ENCODE data around the gene FIGN. TPM values are rescaled to one million over a fixed set of nuclear protein-coding genes. Genes with fewer than 3 reads are reported as not detected.
A peak's percentile ranks its signal among the peaks of the same experiment; 100 is the strongest.

The FIGN gene
- total RNA-seq, 1 donor from 2014 or later: 12.1 TPM

DNA sequence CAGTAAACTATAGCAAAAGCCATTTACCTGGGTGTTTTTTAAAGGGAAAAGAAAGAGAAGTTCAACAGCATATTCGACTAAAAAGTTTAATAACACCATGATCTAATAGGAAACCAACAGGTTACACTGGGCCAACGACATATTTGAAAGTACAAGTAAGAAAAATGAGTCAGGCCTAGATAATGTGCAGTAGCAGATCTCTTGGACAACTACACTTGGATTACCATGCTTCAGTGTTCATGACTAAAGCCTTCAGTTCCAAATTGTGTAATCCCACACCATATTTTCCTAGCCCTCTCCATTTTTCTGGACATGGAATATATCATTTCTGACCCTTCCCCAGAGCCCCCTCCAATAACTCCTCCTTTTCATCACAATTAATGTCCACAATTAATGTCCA, 39.1 kb upstream of the FIGN start:
- Mint-ChIP-seq H3K36me3 (ENCODE audit: low read depth) (no peaks in the 10 kb centered on the region), H3K27me3 (ENCODE audit: low read depth) (no peaks in the 10 kb centered on the region), H3K4me3 (ENCODE audit: unreplicated experiment) (no peak overlapping the region), H3K9me3 (ENCODE audit: low read depth) (peaks cover 11% of the 10 kb centered on the region), H3K4me1 (ENCODE audit: low read depth) (peaks cover 43% of the 10 kb centered on the region), H3K27ac (ENCODE audit: unreplicated experiment) (peak overlapping the region; percentile 42)
- no peak for DNase-seq (ENCODE audit: low spot score)
- TF ChIP-seq, protein P1, sequence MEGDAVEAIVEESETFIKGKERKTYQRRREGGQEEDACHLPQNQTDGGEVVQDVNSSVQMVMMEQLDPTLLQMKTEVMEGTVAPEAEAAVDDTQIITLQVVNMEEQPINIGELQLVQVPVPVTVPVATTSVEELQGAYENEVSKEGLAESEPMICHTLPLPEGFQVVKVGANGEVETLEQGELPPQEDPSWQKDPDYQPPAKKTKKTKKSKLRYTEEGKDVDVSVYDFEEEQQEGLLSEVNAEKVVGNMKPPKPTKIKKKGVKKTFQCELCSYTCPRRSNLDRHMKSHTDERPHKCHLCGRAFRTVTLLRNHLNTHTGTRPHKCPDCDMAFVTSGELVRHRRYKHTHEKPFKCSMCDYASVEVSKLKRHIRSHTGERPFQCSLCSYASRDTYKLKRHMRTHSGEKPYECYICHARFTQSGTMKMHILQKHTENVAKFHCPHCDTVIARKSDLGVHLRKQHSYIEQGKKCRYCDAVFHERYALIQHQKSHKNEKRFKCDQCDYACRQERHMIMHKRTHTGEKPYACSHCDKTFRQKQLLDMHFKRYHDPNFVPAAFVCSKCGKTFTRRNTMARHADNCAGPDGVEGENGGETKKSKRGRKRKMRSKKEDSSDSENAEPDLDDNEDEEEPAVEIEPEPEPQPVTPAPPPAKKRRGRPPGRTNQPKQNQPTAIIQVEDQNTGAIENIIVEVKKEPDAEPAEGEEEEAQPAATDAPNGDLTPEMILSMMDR (IDR thresholded peaks at IDR 0.05): no peak

DNA sequence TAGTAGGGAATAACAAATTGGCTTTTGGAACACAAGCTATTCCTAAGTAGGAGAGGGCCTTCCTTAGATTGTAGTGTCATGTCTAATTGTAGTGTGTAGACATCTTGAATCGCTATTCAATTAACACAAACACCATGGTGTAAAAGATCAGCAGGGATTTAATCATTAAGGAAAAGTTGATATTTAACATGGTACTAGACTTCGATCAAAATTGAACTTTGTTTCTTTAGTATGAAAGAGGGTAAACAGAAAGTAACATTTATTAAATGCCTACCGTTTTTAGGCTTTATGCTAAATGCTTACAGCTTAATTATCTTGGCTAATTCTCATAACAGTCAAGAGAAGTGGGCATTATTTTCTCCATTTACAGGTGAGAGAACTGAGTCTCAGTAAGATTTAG, 37.5 kb upstream of the FIGN start:
- TF ChIP-seq, protein P1 (IDR thresholded peaks at IDR 0.05): no peak
- Mint-ChIP-seq H3K9me3 (ENCODE audit: low read depth) (peaks cover 8% of the 10 kb centered on the region), H3K27me3 (ENCODE audit: low read depth) (no peaks in the 10 kb centered on the region), H3K4me1 (ENCODE audit: low read depth) (peaks cover 31% of the 10 kb centered on the region), H3K27ac (ENCODE audit: unreplicated experiment) (no peak overlapping the region), H3K4me3 (ENCODE audit: unreplicated experiment) (no peak overlapping the region), H3K36me3 (ENCODE audit: low read depth) (no peaks in the 10 kb centered on the region)
- no peak for DNase-seq (ENCODE audit: low spot score)

DNA sequence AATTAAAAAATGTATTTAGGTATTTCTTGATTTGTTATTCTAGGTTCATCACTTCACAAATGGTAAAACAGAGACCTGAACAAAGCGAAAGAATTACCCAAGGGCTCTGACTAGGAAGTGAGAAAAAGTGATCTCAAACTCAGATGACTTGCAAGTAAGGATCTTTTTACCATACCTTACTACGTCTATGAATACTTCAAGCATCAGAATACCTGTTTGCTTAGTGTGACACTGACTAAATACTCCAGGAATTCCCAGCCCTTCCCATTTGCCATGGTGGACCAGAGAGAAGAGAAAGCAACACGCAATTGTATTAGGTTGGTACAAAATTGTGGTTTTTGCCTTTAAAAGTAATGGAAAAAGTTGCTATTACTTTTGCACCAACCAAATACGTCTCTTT, 35.8 kb upstream of the FIGN start:
- peaks cover 26% of the 10 kb centered on the region for H3K4me1 Mint-ChIP-seq (ENCODE audit: low read depth)
- no peak overlapping the region for H3K4me3 Mint-ChIP-seq (ENCODE audit: unreplicated experiment)
- H3K36me3 Mint-ChIP-seq (ENCODE audit: low read depth): no peaks in the 10 kb centered on the region
- TF ChIP-seq, protein P1 (IDR thresholded peaks at IDR 0.05): no peak
- H3K9me3 Mint-ChIP-seq (ENCODE audit: low read depth): peaks cover 3% of the 10 kb centered on the region
- H3K27me3 Mint-ChIP-seq (ENCODE audit: low read depth): no peaks in the 10 kb centered on the region
- H3K27ac Mint-ChIP-seq (ENCODE audit: unreplicated experiment): no peak overlapping the region
- DNase-seq (ENCODE audit: low spot score): no peak

DNA sequence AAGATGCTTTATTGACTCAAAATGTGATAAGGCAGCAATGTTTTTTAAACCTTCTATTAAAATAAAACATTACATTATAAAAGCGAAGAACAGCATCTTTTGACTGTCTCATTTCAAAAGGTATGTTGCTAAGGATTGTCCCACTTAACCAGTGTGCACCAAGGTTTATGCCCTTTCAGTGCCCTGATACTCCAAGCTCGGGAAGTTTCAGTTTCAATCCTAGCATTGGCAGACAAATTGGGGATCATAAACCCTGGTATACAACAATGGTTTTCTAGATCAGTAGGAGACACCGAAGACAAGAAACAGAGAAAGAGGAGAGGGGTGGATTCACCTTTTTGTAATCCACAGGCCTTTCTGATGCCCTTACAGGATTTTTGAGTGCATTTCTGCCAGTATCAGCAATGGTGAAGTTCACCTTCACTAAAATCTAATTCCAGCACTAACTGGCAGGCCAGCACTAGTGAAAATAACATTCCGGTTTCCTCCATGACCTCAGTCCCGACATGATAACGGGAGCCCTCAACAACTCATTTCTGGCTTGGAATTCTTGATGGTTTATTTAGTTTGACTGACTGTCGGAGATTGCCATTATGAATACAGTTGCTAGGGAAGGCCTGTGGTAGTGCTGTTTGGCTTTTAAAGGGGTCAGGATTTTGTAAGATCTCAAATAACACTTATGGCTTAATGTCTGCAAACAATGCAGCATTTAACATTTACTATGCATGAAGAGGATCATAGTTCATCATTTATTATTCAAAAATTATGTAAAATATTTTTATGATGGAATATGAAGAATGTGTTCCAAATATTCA, 33.3 kb upstream of the FIGN start:
- Mint-ChIP-seq H3K27me3 (ENCODE audit: low read depth) (no peaks in the 10 kb centered on the region), H3K9me3 (ENCODE audit: low read depth) (peaks cover 3% of the 10 kb centered on the region), H3K4me1 (ENCODE audit: low read depth) (peaks cover 10% of the 10 kb centered on the region), H3K4me3 (ENCODE audit: unreplicated experiment) (no peak overlapping the region), H3K36me3 (ENCODE audit: low read depth) (no peaks in the 10 kb centered on the region), H3K27ac (ENCODE audit: unreplicated experiment) (no peak overlapping the region)
- DNase-seq (ENCODE audit: low spot score): no peak
- TF ChIP-seq, protein P1 (IDR thresholded peaks at IDR 0.05): no peak

DNA sequence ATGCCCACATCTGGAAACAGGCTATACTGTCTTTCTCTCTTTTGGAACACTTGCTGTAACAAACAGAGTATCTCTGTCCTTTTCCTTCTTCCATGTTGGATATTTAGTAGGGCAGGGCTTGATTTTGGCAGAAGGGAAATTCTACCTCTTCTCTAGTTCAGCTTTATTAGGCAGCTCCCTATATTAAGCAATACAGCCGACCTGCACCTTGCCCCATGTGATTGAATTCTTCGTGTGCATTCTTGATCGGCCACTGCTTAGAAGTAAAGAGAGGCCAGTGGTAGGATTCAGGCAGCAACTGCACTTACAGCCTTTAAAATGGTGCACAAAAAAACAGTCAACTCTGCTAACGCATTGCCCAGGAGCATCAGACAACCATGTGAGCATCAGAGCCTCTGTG, 31.3 kb upstream of the FIGN start:
- H3K4me1 Mint-ChIP-seq (ENCODE audit: low read depth): peaks cover 14% of the 10 kb centered on the region
- no peaks in the 10 kb centered on the region for H3K36me3 Mint-ChIP-seq (ENCODE audit: low read depth)
- H3K27ac Mint-ChIP-seq (ENCODE audit: unreplicated experiment): no peak overlapping the region
- H3K27me3 Mint-ChIP-seq (ENCODE audit: low read depth): no peaks in the 10 kb centered on the region
- TF ChIP-seq, protein P1 (IDR thresholded peaks at IDR 0.05): no peak
- no peak overlapping the region for H3K4me3 Mint-ChIP-seq (ENCODE audit: unreplicated experiment)
- peaks cover 2% of the 10 kb centered on the region for H3K9me3 Mint-ChIP-seq (ENCODE audit: low read depth)
- DNase-seq (ENCODE audit: low spot score): no peak
